ENCODE results near the gene TTI1.

DNA sequence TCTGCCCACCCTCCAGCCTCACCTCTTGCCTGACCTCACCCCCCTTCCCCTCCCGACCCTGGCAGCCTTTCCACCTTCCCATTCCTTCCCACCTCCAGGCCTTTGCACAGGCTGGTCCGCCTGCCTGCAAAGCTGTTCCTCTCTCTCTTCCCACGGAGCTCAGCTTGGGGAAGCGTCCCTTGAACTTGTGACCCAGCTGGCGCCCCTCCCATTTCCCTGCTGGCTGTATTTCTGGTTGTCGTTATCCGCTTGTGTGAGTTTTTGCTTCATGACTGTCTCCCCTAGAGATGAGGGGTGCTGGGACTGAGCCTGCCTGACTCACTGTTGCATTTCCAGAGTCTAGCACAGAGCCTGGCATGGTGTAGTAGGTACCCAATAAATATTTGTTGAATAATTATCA is 97.8 kb downstream of the TTI1 start:
- TF ChIP-seq, protein P1, sequence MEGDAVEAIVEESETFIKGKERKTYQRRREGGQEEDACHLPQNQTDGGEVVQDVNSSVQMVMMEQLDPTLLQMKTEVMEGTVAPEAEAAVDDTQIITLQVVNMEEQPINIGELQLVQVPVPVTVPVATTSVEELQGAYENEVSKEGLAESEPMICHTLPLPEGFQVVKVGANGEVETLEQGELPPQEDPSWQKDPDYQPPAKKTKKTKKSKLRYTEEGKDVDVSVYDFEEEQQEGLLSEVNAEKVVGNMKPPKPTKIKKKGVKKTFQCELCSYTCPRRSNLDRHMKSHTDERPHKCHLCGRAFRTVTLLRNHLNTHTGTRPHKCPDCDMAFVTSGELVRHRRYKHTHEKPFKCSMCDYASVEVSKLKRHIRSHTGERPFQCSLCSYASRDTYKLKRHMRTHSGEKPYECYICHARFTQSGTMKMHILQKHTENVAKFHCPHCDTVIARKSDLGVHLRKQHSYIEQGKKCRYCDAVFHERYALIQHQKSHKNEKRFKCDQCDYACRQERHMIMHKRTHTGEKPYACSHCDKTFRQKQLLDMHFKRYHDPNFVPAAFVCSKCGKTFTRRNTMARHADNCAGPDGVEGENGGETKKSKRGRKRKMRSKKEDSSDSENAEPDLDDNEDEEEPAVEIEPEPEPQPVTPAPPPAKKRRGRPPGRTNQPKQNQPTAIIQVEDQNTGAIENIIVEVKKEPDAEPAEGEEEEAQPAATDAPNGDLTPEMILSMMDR (IDR thresholded peaks at IDR 0.05): no peak
- no peak for TF ChIP-seq ZFX (IDR thresholded peaks at IDR 0.05; ENCODE audit: borderline replicate concordance)

All from 22Rv1 (cell line).